Prostate gland (tissue), 2 donors: ENCODE measurements around the gene ZNF445. TPM values are rescaled to one million over a fixed set of nuclear protein-coding genes. Genes with fewer than 3 reads are reported as not detected.

Experiments used
- DNase-seq: peaks from one replicate; pipeline ENCODE4 v3.0.0-alpha.2; 2019; ENCODE audit warnings: low spot score
- H3K27ac ChIP-seq, 2 donors: fragments of 200-600 bp; sonication (generic); 2 replicates each; pipeline ENCODE4 v1.5.1; 2017 to 2019
- H3K27me3 ChIP-seq: fragments of 200-600 bp; sonication (generic); replicated peaks from 2 replicates; pipeline ENCODE4 v1.5.1; 2019; ENCODE audit not compliant: insufficient read depth
- H3K36me3 ChIP-seq, 2 donors: fragments of 200-600 bp; sonication (generic); 1 replicate in 1 of 2; 2 replicates in 1 of 2; pipeline versions ENCODE4 v1.5.1 to v1.8.1; 2017 to 2019
- H3K4me1 ChIP-seq: fragments of 200-600 bp; sonication (generic); replicated peaks from 2 replicates; pipeline ENCODE4 v1.5.1; 2019
- H3K4me3 ChIP-seq, 2 donors: fragments of 200-600 bp; sonication (generic); 2 replicates each; pipeline ENCODE4 v1.5.1; 2017 to 2019
- H3K9me3 ChIP-seq: fragments of 200-600 bp; sonication (generic); 2 replicates; pipeline ENCODE4 v1.5.1; 2017
- CTCF ChIP-seq, 4 experiments: fragments of 200-600 bp in 2 of 4; fragments of 450-650 bp in 2 of 4; sonication (generic) in 2 of 4; IDR thresholded peaks; 1 replicate in 3 of 4; 2 replicates in 1 of 4; pipeline ENCODE4 v1.5.1; 2016 to 2019; ENCODE audit warnings: antibody characterized with exemption in 4 of 4, mild to moderate bottlenecking in 2 of 4, moderate library complexity in 2 of 4
- POLR2A ChIP-seq: fragments of 450-650 bp; IDR thresholded peaks from one replicate; pipeline ENCODE4 v1.6.1; 2016; ENCODE audit warnings: antibody characterized with exemption, mild to moderate bottlenecking
- POLR2AphosphoS5 ChIP-seq: sonication (generic); formaldehyde crosslinking; IDR thresholded peaks from one replicate; pipeline ENCODE4 v1.6.1; 2017; ENCODE audit warnings: antibody characterized with exemption
- WGBS: methylation state at CpG from one replicate; pipeline ENCODE4 v1.1.5; 2018; 5-methylcytosine and 5-hydroxymethylcytosine counted together
- intact Hi-C: fragments of 100-400 bp; cut with DNase I; formaldehyde crosslinking; loops from one replicate; pipeline ENCODE4 v1.14.2; 2022
- total RNA-seq, 2 donors: library from RNA; depleted of rRNA; stranded (reverse); fragments of >200 nt; gene quantifications; one replicate each; pipeline ENCODE4 v1.1.0, GENCODE V29; 2016

ZNF445 gene
- total RNA-seq, 2 donors from 2014 or later: 10.8 to 17.9 TPM

DNA sequence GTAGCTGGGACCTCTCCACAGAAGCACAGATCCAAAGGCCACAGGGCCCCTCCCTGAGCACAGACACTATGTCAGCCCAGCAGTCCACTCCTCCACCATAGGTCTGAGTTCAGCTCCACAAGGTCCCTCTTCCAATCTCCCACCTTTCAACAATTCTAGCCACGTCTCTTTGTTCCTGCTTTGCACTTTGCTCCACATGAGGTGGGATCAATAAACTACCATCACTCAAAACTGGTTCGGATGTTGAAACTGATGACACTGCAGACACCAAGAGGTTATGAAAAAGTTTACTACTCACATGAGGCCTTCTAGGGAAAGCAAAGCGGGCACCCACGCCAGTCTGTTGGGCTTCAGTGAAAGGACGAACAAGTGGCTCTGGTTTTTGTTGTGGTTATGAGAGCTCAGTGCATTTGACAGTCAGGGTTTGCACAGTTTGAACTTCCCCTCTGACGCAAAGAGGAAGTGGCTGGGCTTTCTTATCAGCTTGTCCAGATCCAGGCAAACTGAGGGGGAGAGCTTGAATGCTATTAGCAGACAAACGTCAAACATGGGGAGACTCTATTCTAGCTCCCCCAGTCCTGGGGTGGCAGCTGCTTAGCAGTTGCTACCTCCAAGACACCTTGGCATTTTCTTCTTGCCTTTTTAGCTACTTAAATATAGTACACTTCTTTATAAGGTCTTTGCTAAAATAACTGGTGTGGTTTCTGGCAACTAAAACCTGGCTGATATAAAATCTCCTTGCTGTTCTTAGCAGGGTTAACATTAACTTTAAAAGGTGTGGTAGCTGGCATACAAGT, 37.8 kb downstream of the ZNF445 start:
- no peaks in the 10 kb centered on the region for H3K36me3 ChIP-seq
- intact Hi-C loops: no loop called here
- peak overlapping the region; percentile 59 to 61 for H3K27ac ChIP-seq
- WGBS: 32% methylated on average over 7 of the region's 7 CpGs
- no peak overlapping the region for H3K4me3 ChIP-seq
- peak; percentile 20 for DNase-seq
- H3K4me1 ChIP-seq: no peaks in the 10 kb centered on the region
- no peaks in the 10 kb centered on the region for H3K9me3 ChIP-seq
- no peaks in the 10 kb centered on the region for H3K27me3 ChIP-seq
- no peak for TF ChIP-seq CTCF (IDR thresholded peaks at IDR 0.05)
- TF ChIP-seq POLR2AphosphoS5: peak; percentile 51
- TF ChIP-seq POLR2A: peak; percentile 13

- Histone ChIP-seq H3K27ac (no peak overlapping the region), H3K9me3 (no peaks in the 10 kb centered on the region), H3K36me3 (no peaks in the 10 kb centered on the region), H3K4me1 (no peaks in the 10 kb centered on the region), H3K4me3 (no peak overlapping the region), H3K27me3 (no peaks in the 10 kb centered on the region)
- 95% methylated on average over 7 of the region's 7 CpGs for WGBS
- TF ChIP-seq POLR2AphosphoS5: no peak
- no peak for TF ChIP-seq POLR2A
- no peak for TF ChIP-seq CTCF (IDR thresholded peaks at IDR 0.05)
- DNase-seq: no peak
- intact Hi-C loops: no loop called here
These were observed 39.7 kb downstream of the ZNF445 start for GRCh38 chr3:44437800-44438199.

- TF ChIP-seq POLR2AphosphoS5: no peak
- TF ChIP-seq POLR2A: no peak
- TF ChIP-seq CTCF (IDR thresholded peaks at IDR 0.05): no peak
- intact Hi-C loops: no loop called here
- Histone ChIP-seq H3K27me3 (no peaks in the 10 kb centered on the region), H3K27ac (no peak overlapping the region), H3K36me3 (no peaks in the 10 kb centered on the region), H3K9me3 (no peaks in the 10 kb centered on the region), H3K4me1 (no peaks in the 10 kb centered on the region), H3K4me3 (no peak overlapping the region)
- no peak for DNase-seq
- WGBS: 83% methylated on average over 1 of the region's 1 CpG
These were observed 41.3 kb downstream of the ZNF445 start for GRCh38 chr3:44436181-44436580.

DNA sequence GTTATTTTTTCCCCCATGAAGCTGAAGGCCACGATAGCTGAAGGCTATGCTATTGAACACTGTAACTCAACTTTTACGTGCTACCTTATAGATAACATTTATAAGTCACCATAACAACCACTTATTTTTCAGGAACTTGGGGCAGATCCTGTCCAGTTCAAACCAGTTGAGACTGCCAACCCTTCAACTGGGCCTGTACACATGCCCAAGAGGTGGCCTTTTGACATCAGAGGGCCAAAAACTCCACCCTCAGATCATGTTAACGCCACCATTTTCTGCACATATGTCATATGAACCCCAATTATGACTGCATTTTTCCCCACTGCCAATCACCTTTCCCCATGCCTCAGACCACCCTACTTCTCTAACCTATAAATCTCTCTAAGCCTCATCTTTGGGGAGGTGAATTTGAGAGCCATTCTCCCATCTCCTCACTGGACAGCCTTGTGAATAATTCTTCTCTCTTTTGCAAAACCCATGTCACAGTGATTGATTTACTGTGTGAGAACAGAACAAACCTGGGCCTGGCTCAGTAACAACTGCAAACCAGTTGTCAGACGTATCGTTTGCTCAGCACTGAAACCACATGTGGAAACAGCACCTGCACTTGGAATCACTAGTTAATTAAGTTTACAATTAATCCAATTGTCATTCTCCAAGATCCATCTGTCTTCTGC, 42.5 kb downstream of the ZNF445 start:
- H3K9me3 ChIP-seq: no peaks in the 10 kb centered on the region
- DNase-seq: no peak
- WGBS: 44% methylated on average over 5 of the region's 5 CpGs
- H3K27me3 ChIP-seq: no peaks in the 10 kb centered on the region
- no peaks in the 10 kb centered on the region for H3K4me1 ChIP-seq
- intact Hi-C loops: no loop called here
- no peaks in the 10 kb centered on the region for H3K36me3 ChIP-seq
- H3K4me3 ChIP-seq: no peak overlapping the region
- TF ChIP-seq POLR2A (no peak), CTCF (IDR thresholded peaks at IDR 0.05) (no peak), POLR2AphosphoS5 (no peak)
- no peak overlapping the region for H3K27ac ChIP-seq

DNA sequence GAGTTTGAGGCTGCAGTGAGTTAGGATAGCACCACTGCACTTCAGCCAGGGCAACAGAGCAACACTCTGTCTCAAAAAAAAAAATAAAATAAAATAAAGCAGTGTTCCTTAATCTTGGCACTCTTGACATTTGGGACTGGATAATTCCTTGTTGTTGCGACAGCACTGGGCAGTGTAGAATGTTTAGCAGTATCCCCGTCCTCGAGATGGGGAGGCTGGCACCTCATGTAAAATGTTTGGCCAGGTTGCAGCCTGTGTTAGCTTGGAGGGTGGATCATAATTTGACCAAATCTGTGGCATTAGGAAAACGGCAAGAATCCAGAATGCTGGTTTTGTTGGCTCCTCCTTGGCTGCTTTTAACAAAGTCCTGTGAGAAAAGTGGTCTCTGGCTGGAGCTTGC, 47.0 kb downstream of the ZNF445 start:
- H3K27ac ChIP-seq: no peak overlapping the region
- TF ChIP-seq CTCF (IDR thresholded peaks at IDR 0.05) (no peak), POLR2AphosphoS5 (no peak), POLR2A (no peak)
- intact Hi-C loops: no loop called here
- WGBS: 62% methylated on average over 4 of the region's 4 CpGs
- H3K4me1 ChIP-seq: no peaks in the 10 kb centered on the region
- H3K4me3 ChIP-seq: no peak overlapping the region
- H3K27me3 ChIP-seq: no peaks in the 10 kb centered on the region
- DNase-seq: no peak
- H3K36me3 ChIP-seq: no peaks in the 10 kb centered on the region
- no peaks in the 10 kb centered on the region for H3K9me3 ChIP-seq
